Measurements from ENCODE around the gene RAX2. TPM values are rescaled to one million over a fixed set of nuclear protein-coding genes. Genes with fewer than 3 reads are reported as not detected.

The RAX2 gene
- polyA plus RNA-seq, 1 donor from 2014 or later = not detected

DNA sequence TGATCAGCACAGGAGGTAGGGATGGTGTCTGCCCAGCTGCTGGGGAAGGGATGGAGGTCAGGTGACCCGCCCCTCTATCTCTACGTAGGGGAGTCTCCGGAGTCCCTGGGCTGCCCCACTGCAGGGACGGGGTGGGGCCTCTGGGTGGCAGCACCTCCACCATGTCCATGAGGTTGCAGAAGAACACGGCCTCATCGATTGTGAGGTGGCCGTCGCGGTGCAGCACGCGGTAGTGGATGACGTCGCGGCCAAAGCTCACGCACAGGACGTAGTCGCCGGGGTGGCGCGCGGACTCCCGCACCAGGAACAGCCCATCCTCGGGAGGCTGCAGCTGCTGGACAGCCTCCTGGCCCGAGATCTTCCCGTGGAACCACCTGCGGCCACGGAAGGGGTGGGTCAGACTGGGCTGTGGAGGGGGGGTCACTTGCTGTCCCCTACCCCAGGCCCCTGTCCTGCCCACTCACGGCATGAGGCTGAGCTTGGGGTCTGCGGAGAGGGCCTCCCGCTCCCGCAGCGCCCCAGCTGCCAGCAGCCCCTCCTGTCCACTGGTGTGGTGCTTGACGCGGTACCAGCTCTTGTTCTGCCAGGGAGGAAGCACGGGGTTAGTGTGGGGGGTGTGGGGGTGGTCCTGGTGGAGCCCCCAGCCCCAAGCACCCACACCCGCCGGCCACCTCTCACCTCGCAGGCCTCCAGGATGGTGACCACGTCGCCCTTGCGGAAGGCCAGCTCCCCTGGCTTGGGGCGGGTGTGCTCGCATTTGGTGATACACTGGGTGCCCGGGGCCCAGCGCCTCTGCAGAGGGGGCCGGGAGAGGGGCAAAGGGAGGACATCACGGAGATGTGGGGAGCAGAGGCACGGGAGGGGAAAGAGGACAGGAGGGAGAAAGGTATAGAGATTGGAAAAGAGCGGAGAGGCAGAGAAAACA is 11.9 kb upstream of the RAX2 start:
- H3K9me3 ChIP-seq (ENCODE audit: low read length) = peaks cover 5% of the 10 kb centered on the region
- no peaks in the 10 kb centered on the region for H3K79me2 ChIP-seq (replicated peaks; ENCODE audit: insufficient read depth, low read length)
- H3F3A ChIP-seq (ENCODE audit: insufficient read depth, low read length, poor library complexity, severe bottlenecking) = no peaks in the 10 kb centered on the region
- H3K36me3 ChIP-seq (ENCODE audit: insufficient read depth, low read length) = no peaks in the 10 kb centered on the region
- H3K4me2 ChIP-seq (ENCODE audit: low read length) = no peak overlapping the region
- H2AFZ ChIP-seq (ENCODE audit: low read depth, low read length) = no peak overlapping the region
- no peaks in the 10 kb centered on the region for H4K20me1 ChIP-seq (ENCODE audit: insufficient read depth)
- no peak overlapping the region for H3K9ac ChIP-seq (ENCODE audit: low read length)
- no peak overlapping the region for H3K4me3 ChIP-seq (ENCODE audit: low read length)
- peaks cover 34% of the 10 kb centered on the region for H3K27me3 ChIP-seq (ENCODE audit: insufficient read depth, low read depth, low read length)
- no peaks in the 10 kb centered on the region for H3K9me2 ChIP-seq (ENCODE audit: insufficient read depth, low read length)
- H3K27ac ChIP-seq (ENCODE audit: low read length) = no peak overlapping the region
- no peak for TF ChIP-seq EP300 (conservative IDR thresholded peaks at IDR 0.05; ENCODE audit: poor library complexity, severe bottlenecking)
- no peak for TF ChIP-seq TAF1 (IDR thresholded peaks at IDR 0.05; ENCODE audit: low read depth)
- TF ChIP-seq, protein P1, sequence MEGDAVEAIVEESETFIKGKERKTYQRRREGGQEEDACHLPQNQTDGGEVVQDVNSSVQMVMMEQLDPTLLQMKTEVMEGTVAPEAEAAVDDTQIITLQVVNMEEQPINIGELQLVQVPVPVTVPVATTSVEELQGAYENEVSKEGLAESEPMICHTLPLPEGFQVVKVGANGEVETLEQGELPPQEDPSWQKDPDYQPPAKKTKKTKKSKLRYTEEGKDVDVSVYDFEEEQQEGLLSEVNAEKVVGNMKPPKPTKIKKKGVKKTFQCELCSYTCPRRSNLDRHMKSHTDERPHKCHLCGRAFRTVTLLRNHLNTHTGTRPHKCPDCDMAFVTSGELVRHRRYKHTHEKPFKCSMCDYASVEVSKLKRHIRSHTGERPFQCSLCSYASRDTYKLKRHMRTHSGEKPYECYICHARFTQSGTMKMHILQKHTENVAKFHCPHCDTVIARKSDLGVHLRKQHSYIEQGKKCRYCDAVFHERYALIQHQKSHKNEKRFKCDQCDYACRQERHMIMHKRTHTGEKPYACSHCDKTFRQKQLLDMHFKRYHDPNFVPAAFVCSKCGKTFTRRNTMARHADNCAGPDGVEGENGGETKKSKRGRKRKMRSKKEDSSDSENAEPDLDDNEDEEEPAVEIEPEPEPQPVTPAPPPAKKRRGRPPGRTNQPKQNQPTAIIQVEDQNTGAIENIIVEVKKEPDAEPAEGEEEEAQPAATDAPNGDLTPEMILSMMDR (IDR thresholded peaks at IDR 0.05; ENCODE audit: poor library complexity, severe bottlenecking) = no peak
- no peak for TF ChIP-seq RAD21 (conservative IDR thresholded peaks at IDR 0.05)
- TF ChIP-seq, protein P2, sequence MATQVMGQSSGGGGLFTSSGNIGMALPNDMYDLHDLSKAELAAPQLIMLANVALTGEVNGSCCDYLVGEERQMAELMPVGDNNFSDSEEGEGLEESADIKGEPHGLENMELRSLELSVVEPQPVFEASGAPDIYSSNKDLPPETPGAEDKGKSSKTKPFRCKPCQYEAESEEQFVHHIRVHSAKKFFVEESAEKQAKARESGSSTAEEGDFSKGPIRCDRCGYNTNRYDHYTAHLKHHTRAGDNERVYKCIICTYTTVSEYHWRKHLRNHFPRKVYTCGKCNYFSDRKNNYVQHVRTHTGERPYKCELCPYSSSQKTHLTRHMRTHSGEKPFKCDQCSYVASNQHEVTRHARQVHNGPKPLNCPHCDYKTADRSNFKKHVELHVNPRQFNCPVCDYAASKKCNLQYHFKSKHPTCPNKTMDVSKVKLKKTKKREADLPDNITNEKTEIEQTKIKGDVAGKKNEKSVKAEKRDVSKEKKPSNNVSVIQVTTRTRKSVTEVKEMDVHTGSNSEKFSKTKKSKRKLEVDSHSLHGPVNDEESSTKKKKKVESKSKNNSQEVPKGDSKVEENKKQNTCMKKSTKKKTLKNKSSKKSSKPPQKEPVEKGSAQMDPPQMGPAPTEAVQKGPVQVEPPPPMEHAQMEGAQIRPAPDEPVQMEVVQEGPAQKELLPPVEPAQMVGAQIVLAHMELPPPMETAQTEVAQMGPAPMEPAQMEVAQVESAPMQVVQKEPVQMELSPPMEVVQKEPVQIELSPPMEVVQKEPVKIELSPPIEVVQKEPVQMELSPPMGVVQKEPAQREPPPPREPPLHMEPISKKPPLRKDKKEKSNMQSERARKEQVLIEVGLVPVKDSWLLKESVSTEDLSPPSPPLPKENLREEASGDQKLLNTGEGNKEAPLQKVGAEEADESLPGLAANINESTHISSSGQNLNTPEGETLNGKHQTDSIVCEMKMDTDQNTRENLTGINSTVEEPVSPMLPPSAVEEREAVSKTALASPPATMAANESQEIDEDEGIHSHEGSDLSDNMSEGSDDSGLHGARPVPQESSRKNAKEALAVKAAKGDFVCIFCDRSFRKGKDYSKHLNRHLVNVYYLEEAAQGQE (IDR thresholded peaks at IDR 0.05; ENCODE audit: borderline replicate concordance) = no peak
- TF ChIP-seq EZH2 (IDR thresholded peaks at IDR 0.05; ENCODE audit: borderline replicate concordance, insufficient read depth, low read length, poor library complexity, severe bottlenecking) = no peak
- TF ChIP-seq POLR2AphosphoS5 (IDR thresholded peaks at IDR 0.05) = no peak
- no peak for TF ChIP-seq MXI1 (conservative IDR thresholded peaks at IDR 0.05; ENCODE audit: poor library complexity, severe bottlenecking)
- TF ChIP-seq SMC3 (conservative IDR thresholded peaks at IDR 0.05; ENCODE audit: poor library complexity) = no peak

DNA sequence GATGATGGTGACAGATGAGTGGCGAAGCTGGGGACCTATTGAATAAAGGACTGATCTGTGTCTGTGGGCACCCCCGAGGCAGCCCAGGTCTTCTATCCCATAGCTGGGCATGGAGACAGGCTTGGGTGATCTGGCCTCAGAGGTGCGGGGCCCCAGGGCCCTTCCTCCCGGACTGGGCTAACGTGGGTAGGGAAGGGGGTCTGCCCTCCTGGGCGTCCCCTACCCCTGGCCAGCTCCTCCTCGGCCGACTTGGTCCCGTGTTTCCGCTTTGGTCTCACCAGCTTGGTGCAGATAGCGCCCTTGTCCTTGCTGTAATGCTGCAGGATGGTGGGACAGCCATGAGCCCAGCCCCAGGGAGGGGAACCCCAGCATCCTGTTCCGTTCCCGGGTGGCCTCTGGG is 10.9 kb upstream of the RAX2 start:
- Histone ChIP-seq H3K9me2 (ENCODE audit: insufficient read depth, low read length) (no peaks in the 10 kb centered on the region), H3K36me3 (ENCODE audit: insufficient read depth, low read length) (no peaks in the 10 kb centered on the region), H3F3A (ENCODE audit: insufficient read depth, low read length, poor library complexity, severe bottlenecking) (no peaks in the 10 kb centered on the region), H2AFZ (ENCODE audit: low read depth, low read length) (no peak overlapping the region), H3K27me3 (ENCODE audit: insufficient read depth, low read depth, low read length) (peaks cover 34% of the 10 kb centered on the region), H3K9ac (ENCODE audit: low read length) (no peak overlapping the region), H4K20me1 (ENCODE audit: insufficient read depth) (no peaks in the 10 kb centered on the region), H3K4me2 (ENCODE audit: low read length) (no peak overlapping the region), H3K27ac (ENCODE audit: low read length) (no peak overlapping the region), H3K79me2 (replicated peaks; ENCODE audit: insufficient read depth, low read length) (no peaks in the 10 kb centered on the region), H3K4me3 (ENCODE audit: low read length) (no peak overlapping the region), H3K9me3 (ENCODE audit: low read length) (peaks cover 5% of the 10 kb centered on the region)
- TF ChIP-seq EP300 (conservative IDR thresholded peaks at IDR 0.05; ENCODE audit: poor library complexity, severe bottlenecking) (no peak), SMC3 (conservative IDR thresholded peaks at IDR 0.05; ENCODE audit: poor library complexity) (no peak), TAF1 (IDR thresholded peaks at IDR 0.05; ENCODE audit: low read depth) (no peak), MXI1 (conservative IDR thresholded peaks at IDR 0.05; ENCODE audit: poor library complexity, severe bottlenecking) (no peak), EZH2 (IDR thresholded peaks at IDR 0.05; ENCODE audit: borderline replicate concordance, insufficient read depth, low read length, poor library complexity, severe bottlenecking) (no peak)
